NOMO-1 (cell line): Measurements from ENCODE around the gene HHIPL1.

Experiments
- DNase-seq, 2 experiments: peaks; one replicate each; lab custom pipeline; 2025; ENCODE audit not compliant: unreplicated experiment in 2 of 2; lab: John Stamatoyannopoulos, UW

HHIPL1 gene

DNA sequence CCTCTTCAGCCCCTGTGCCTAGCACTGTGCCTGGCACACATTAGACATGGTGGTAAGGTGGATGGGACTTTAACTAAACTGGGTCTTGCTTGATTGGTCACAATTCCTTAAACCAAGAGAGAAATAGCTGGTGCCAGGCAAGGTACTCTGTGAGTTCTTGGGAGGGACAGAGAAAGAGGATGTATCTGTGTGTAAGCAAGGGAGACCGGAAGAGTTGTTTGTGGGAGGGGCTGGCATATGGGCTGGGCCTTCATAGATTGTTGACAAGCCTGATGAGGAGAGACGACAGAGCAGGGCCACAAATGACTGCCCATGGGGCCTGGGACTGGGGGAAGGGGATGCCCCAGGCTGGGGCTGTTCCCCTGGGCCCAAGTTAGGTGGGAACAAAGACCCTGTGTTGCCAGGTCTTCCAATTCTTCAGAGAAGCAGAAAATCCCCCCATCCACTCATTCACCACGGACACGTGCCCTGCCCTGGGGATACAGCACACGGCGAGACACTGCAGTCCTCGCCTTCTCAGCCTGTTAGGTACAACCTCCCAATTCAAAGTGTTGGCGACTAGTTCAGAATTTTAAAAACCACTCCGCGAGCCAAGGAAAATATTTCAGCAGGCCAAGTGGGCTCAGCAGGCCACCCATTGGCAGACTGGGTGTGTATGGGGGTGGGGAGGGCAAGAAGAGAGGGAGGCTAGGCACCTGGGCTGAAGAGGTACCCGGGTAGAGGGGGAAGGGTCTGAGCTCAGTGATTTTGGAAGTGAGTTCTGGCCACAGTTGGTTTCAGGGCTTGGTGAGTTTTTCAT lies 27.8 kb downstream of the HHIPL1 start:
- peak; percentile 51 to 54 for DNase-seq

DNA sequence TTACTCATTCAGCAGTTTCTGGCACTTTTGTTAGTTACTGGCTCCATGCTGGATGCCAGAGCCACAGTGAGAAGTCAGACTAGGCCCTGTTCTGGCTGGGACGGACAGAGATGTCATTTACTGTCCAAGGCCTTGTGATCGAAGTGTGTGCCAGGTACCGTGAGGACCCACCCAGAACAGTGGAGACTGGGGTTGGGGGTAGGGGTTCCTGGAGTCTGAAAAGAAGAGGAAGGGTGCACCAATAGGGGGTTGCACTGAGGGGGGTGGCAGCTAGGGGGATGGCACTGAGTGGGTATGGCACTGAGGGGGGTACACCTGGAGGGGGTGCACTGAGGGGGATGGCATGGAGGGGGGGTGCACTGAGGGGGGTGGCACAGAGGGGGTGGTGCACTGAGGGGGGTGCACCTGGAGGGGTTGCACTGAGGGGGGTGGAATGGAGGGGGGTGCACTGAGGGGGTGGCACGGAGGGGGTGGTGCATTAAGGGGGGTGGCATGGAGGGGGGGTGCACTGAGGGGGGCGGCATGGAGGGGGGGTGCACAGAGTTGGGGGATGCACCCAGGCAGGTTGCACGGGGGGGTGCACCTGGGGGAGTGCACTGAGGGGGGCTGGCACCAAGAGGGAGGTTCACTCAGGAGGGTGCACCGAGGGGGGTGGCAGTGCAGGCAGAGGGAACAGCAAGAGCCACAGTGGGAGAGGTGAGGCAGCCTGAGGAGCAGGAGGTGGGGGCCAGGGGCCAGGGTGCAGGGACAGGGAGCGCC lies 28.6 kb downstream of the HHIPL1 start:
- DNase-seq = no peak

DNA sequence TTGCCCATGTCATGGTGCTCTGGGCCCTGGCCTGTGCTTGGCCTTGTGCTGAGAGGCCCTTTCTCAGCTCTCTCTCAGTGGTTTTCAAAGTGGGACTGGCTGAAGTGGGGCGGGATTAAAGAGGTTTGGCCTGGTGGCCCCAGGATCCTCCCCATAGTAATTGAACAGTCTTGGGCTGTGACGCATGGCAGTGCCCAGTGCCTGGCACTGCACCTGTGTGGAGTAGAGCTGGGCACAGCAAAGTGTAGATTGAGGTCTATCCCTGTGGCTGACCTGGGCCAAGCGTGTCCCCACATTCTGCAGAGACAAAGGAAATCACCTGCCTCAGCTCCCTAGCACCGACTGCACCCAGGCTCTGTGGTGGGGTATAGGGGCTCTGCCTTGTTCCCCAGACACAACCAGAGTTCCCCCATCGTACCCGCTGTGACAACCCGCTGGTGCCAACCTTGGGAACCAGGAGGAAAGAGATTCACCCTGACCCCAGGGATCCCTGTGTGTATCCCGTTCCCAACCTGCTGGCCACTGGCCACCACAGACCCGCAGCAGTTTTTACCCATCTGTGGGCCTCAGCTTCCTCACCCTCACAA lies 29.2 kb downstream of the HHIPL1 start:
- no peak for DNase-seq

DNA sequence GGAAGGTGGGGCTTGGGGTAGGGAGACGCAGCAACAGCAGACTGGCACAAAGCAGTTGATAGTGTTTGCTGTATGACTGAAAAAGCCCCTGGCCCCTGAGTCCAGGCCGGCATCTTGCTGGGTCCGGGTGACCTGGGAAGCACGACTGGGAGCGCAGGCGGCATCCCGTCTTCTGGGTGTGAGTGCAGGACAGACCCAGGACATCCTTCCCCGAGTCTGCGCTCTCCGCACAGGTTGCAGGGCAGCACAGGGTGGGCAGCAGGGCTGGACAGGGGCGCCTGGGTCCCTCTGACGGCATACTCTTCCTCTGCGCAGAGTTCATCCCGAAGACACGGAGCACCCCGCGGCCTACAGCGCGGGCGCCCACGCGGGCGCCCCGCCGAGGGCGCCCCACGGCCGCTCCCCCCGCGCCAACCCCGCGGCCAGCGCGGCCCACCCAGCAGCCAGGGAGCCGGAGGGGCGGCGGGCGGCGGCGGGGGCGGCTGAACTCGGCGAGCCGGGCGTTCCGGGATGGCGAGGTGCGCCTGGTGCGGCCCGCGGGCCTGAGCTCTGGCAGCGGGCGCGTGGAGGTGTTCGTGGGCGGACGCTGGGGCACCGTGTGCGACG lies 29.9 kb downstream of the HHIPL1 start:
- no peak for DNase-seq

DNA sequence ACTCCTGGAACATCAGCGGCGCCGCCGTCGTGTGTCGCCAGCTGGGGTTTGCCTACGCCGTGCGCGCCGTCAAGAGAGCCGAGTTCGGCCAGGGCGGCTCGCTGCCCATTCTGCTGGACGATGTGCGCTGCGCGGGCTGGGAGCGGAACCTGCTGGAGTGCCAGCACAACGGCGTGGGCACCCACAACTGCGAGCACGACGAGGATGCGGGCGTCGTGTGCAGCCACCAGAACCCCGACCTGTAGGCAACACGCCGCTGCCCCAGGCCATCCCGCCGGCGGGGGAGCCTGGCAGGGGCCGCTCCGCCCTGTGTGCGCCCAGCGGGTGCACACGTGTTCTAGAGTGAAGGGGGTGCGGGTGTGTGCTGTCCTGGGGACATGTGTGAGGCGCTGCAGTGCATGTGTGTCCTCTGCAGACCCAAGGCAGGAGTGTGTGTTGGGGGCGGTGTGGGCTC lies 30.5 kb downstream of the HHIPL1 start:
- DNase-seq = no peak

DNA sequence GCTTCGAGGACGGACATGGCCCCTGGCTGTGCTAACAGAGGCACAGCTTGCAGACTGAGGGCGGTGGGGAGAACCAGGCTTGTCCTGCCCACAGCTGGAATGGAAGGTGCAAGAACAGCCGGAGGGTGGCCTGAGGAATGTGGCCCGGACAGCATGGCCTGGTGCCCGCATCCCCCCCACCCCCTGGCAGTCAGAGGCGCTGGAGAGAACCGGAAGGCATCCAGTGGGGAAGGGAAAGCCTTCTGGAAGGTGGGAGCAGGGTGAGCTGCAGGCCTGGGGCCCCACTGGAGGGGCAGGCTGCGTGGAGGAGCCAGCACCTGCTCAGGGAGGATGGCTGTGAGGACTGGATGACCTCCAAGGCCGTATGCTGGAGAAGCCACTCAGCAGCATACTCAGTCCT lies 31.0 kb downstream of the HHIPL1 start:
- DNase-seq = no peak

DNA sequence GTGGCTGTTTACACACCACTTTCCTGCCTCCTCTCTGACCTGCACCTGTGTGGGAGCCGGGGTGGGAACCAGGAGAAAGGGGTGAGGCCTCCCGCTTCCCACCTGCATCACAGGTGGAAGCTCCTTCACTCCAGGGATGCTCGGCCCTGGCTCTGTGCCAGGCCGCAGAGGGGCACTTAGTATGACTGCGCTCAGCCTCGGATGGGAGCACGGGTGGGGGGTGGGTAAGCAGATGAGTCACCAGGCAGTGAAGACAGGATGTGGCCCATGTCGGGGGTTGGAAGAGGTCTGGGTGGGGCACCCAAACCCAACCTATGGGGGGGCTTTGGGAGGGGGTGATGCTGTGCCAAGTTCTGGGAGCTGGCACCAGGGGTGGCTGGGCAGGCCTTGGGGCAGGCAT lies 31.7 kb downstream of the HHIPL1 start:
- DNase-seq = no peak

DNA sequence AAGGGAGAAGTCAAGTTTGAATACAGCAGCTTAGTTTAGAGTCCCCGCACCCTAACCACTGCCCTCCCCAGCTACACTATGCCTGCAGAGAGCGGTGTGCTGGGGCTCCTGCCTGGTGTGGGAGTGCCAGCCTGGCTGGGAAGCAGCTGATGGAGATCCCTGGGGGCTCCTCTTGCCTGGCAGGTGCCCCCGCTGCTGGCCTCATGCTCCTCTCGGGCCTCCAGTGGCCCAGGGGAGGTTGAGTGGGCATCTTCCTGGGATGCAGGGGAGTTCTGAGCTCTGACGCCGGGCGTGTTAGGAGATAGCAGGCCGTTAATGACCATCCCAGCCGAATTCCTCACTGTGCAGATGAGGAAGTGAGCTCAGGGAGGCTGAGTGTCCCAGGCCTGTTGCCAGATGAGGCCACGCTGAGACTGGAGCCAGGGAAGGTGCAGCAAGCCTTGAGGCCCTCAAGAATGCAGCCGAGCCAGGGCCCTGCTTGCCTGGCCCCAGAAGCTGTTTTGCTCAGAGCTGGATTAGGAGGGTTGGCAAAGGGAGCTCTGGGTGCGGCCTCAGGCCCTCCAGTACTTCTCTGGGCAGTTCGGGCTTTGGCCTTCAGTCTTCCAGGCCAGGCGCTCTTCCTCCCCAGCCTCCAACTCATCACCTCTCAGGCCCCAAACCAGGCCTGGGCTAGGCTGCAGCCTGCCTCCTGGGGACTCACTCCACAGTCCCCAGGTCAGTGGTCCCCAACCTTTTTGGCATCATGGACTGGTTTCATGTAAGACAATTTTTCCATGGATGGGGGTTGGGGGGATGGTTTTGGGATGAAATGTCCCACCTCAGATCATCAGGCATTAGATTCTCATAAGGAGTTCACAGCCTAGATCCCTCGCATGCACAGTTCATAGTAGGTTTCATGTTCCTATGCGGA lies 32.6 kb downstream of the HHIPL1 start:
- no peak for DNase-seq

DNA sequence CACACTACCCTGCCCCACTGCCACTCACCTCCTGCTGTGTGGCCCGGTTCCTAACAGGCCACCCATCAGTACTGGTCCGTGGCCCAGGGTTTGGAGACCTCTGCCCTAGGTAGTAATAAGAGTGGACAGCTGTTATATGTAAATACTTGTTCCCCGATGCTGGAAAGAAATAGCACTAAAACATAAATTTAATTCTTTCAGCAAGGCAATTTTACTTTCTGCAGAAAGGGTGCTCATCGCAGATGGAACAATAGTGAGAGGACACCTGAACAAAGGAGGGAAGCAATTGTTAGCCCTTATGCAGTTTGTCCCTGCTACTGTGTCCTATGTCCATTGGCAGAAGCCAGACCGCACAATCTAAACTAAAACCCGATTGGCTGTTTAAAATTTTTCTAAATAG lies 33.3 kb downstream of the HHIPL1 start:
- no peak for DNase-seq

DNA sequence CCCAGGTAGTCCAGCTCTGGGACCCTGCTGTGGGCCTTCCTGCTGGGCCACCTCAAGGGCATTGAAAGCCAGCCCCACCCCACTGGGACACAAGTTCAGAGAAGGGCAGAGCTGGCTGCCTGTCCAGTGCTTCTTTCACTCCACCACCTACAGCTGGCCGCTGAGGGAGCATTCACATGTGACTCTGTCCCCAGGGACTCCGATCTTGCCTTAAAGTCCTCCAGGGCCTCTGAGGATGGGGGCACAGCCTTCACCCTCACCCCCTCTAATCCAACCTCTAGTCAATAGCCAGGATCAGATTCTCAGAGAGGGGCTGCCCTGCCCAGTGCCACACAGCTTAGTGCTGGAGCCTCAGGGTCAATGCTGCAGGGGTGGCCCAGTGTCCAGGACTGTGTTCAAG lies 34.2 kb downstream of the HHIPL1 start:
- DNase-seq = no peak

DNA sequence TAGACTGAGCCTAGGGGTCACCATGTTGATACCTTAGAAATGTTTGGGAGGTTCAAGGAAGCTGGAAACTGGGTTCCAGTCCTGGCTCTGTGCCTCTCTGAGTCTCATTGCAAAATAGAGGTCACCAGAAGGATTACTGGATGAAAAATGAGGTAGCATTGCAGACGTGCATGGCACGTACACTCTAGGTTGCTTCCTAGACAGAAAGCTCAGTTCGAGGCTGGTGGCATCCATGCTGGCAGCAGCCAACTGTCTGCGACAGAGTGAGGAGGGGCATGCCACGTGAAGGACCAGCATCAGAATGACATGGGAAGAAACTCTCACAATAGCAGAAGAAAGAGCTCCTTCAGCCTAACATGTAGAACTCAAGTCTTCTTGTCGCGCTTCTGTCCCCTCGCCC lies 34.6 kb downstream of the HHIPL1 start:
- no peak for DNase-seq

DNA sequence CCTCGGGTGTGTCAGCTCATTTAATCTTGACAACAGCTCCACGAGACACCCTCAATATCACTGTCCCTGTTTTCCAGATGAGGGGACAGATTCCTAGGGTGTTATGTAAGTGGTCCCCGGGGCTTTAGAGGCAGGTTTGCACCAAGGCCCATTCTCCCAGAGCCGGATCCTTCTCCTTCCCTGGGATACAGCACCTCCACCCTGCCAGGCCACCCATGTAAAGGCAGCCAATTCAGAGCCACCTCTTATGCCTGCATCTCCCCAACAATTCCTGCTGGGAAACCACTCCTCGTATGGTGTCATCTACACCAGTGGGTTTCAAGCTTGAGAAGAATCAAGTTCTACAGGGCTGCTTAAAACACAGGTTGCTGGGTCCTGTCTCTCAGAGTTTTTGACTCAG lies 35.1 kb downstream of the HHIPL1 start:
- DNase-seq = no peak

DNA sequence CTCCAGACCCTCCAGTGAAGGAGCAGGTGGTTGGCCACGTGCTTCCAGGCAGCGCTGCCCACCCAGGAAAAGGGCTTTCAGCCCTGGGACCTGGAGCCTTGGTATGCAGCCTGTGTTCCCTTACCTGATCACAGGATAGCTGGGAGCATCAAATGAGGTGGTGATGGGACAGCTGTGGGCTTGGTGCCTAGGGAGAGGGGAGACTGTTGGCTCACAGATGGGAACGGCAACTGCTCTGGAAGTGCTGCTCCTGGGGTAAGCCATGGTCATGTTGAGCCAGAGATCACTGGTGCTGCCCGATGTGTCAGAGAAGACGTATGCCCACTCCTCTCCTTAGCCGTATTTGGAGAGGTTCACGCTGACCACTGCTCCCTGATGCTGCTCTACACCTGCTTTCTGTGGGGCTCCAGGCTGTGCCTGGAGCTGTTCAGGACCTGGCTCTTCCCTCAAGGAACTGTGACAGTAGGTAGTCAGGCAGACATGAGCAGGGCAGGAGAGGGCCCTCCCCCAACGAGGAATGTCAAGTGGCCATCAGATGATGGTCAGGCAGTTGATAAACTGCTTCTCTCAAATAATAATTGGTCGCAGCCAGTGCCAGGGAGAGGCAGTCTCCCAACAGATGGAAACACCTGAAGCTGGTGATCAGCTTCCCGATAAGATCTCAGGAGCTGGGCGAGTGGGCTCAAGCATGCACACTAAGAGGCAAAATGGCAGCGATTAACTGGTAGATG lies 36.3 kb downstream of the HHIPL1 start:
- DNase-seq = no peak

DNA sequence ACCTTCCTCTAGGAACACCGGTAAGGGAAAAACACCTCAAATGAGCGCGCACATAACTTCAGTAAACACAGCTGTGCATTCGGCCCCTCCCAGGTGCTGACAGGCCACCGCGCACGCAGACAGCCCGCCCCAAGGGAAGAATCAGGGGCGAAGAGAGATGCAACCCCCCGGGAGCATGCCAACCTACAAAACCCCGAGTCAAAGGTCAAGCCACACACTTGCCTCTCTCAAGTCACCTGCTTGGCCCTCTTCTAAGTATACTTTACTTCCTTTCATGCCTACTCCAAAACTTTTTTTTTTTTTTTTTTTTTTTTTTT lies 36.9 kb downstream of the HHIPL1 start:
- DNase-seq = no peak

DNA sequence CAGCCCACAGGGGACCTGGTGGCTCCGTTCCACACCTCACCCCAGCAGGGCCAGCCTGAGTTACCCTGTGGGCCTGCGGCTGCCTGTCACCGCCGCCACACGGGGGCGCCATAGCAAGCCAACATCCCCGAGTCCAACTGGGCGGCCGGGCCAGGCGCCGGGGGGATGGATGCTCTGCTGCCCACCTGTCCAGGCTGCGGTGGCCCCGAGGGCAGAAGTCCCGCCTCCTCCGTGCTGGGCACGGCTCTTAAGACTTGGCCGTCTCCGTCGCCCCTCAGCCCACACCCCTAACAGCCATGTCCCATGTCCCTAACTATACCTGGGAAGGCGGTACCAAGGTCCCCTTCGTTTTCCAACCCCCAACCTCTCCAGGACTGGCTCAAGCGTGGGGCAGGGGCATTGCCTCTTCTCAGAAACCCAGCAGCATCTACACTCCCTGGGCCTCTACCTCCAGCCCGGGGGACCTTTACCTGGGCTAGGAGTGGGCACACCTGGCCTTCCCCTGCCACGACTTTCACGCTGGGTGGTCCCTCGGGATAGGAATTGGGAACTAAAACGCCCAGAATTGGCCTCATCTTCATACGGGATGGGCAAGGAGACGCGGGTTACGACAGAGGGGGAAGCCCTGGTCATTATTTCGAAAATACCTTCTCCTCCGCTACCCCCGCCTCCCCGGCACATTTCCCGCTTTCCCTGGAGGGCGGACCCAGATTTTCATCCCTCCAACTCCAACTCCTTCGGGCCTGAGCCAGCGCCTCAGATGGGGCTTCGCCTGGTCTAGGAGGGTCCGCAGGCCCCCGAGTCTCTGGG lies 38.1 kb downstream of the HHIPL1 start:
- DNase-seq = peak; percentile 49 to 51

DNA sequence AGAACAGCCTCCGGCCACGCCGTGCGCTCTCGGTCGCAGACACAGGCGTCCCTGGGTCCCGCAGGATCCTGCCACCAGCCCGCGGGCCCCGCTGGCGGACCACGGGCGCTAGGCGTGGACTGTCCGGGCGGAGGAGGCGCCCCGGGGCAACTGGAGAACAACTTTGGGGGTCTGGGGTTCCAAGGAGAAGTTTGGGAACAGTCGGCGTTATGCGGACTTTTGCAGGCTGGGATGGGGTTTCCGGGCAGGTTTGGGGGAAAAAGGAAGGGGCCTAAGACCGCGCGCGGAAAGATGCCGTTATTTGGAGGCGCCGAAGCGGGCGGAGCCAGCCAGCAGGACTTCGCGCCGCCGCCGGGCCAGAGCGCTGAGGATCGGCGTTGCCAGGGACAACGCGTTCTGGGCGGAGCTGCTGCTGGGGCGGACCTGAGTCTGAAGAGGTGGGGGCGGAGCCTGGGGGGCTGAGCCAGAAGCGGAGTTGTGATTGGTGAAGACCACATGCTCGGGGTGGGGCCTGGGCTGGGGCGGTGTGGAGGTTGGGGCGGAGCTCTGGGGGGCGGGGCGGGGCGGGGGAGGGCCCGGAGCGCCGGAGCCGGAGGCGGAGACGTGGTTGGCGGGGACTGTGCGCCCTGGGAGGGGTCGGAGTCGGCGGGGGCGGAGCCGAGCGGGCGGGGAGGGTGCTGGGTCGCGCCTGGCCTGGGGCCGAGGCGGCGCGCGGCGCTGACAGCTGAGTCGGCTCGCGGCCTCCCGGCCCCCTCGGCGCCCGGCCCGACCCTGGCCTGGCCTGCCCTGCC lies 38.9 kb downstream of the HHIPL1 start, which contains the start of gene CYP46A1:
Gene CYP46A1 (plus strand): TSS at position 680 of the 791 bp plus-strand sequence. CDS start 120 bp downstream, outside the sequence.
- DNase-seq = peak; percentile 95 to 99

DNA sequence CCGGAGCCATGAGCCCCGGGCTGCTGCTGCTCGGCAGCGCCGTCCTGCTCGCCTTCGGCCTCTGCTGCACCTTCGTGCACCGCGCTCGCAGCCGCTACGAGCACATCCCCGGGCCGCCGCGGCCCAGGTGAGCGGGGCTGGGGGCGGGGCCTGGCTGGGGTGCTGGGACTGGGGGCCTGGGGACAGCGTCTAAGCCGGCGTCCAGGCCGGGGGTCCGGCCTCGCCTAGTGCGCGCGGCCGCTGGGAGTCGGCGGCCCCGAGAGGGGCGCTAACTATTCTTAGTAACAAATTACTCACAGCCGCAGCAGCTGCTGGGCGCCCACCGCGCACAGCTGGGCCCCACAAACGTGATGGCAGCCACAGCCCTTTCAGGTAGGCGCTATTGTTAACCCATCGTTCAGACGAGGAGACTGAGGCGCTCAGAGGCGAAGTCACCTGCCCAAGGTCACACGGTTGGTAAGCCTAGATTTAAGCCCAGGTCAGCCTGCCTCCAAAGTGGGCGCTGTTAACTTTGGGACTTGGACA lies 39.5 kb downstream of the HHIPL1 start:
- DNase-seq = no peak

DNA sequence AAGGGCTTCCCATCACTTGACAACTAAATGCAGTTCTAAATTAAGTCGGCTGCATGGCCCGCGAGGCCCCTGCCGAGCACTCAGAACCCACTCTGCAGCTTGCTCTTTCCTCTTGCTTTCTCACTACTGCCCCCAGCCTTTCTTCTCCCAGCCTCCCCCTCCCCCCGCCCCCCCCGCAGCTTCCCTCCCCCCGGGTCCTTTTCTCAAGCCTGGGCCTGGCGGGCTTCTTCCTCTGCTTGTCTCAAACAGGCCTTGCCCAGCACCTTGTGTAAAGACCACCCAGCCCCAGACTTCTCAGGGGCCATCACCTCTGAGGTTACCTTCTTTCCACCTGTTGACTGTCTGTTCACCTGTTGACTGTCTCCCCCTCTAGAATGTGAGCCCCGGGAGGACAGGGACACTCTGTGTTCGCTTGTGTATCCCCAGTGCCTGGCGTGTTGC lies 40.2 kb downstream of the HHIPL1 start:
- no peak for DNase-seq
